ENCODE measurements around the gene PTPRH. TPM values are rescaled to one million over a fixed set of nuclear protein-coding genes. Genes with fewer than 3 reads are reported as not detected.
"Not testable (repeated sequence)": the region's sequence is repeated elsewhere in the genome, so short reads cannot be mapped to it uniquely, and the experiment has no call there.

Gene PTPRH
- total RNA-seq, 2 donors from 2014 or later: not detected

DNA sequence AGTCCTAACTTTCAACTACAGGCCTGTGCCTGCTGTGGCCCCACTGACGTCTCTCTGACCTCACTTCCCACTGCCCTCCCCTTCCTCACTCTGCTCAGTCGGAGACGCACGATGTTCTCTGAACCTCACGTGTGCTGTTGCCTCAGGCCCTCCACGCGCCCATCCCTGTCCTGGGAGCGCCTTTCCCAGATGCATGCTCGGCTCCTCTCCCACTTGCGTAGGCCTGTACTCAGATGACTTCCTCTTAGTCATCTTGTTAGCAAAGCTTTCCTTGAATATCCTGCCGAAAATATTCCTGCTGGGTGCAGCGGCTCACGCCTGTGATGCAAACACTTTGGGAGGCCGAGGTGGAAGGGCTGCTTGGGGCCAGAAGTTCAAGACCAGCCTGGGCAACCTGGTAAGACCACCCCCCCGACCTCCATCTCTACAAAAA is 19.9 kb downstream of the PTPRH start:
- no peak for ATAC-seq (replicated peaks)
- no peak overlapping the region for H3K4me3 Mint-ChIP-seq
- H3K27ac Mint-ChIP-seq: no peak overlapping the region
- H3K27me3 Mint-ChIP-seq: peaks cover 11% of the 10 kb centered on the region
- no peaks in the 10 kb centered on the region for H3K9me3 Mint-ChIP-seq
- peaks cover 4% of the 10 kb centered on the region for H3K4me1 Mint-ChIP-seq
- H3K36me3 Mint-ChIP-seq (ENCODE audit: low read depth): no peaks in the 10 kb centered on the region

DNA sequence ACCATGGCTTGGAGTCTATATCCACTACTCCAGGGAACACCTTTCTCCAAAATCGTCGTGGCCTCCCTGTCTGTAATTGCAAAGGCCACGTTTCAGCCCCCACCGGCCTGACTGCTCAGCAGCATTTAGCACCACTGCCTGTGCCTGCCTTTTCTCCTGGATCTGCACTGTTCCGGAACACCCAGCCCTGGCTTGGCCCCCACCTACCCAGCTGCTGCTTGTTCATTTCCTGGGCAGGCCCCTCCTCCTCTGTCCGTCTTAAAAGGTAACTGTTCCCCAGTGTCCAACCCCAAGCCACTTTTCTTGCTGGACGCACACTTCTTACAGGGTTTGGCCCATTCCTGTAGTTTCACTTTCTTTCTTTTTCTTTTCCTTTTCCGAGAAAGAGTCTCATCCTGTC is 20.7 kb downstream of the PTPRH start:
- H3K4me1 Mint-ChIP-seq: peaks cover 4% of the 10 kb centered on the region

DNA sequence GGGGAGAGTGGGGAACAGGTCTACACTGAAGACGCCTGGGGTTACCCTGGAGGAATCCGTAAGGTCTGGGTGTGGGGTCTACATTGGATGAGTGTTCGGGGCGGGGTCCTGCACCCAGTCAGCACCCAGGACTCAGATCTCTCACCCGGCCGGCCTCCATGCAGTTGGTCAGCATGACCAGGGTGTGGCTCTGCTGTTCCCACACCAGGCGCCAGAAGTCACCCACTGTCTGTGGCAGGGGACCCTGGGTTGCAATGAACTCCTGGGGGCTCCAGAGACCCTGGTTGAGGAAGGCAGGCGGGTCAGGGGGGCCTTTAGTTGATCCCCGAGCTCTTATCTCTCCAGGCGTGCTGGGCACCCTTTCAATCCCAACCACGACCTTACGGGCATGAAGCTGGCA is 23.2 kb downstream of the PTPRH start:
- ATAC-seq (replicated peaks): no peak
- Mint-ChIP-seq H3K9me3 (no peaks in the 10 kb centered on the region), H3K4me1 (peaks cover 4% of the 10 kb centered on the region), H3K27me3 (peaks cover 13% of the 10 kb centered on the region), H3K4me3 (no peak overlapping the region), H3K36me3 (ENCODE audit: low read depth) (no peaks in the 10 kb centered on the region), H3K27ac (no peak overlapping the region)

More for the DNA sequence above, 20.7 kb downstream of the PTPRH start:
- no peak overlapping the region for H3K27ac Mint-ChIP-seq
- no peaks in the 10 kb centered on the region for H3K9me3 Mint-ChIP-seq
- H3K27me3 Mint-ChIP-seq: peaks cover 14% of the 10 kb centered on the region
- ATAC-seq (replicated peaks): no peak
- no peak overlapping the region for H3K4me3 Mint-ChIP-seq
- H3K36me3 Mint-ChIP-seq (ENCODE audit: low read depth): no peaks in the 10 kb centered on the region

DNA sequence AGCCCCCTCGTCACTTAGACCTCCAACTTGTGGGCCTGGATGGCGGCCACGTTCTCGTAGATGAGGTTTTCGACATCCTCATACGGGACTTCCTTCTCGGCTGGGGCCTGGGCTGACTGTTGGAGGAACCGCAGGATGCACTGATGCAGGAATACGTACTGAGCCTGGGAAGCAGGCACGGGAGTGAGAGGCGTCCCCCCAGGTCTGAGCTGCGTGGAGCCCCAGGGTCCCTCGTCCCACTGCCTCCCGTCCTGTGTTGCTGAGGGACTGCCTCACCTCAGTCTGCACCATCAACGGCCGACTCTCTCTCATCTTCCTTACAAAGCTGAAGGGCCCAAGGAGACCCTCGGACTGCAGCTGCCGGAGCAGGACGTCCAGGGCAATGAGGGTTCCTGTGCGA is 27.6 kb downstream of the PTPRH start:
- Mint-ChIP-seq H3K9me3 (no peaks in the 10 kb centered on the region), H3K4me3 (no peak overlapping the region), H3K27me3 (peaks cover 26% of the 10 kb centered on the region), H3K27ac (no peak overlapping the region), H3K4me1 (peaks cover 5% of the 10 kb centered on the region), H3K36me3 (ENCODE audit: low read depth) (no peaks in the 10 kb centered on the region)
- ATAC-seq (replicated peaks): no peak

DNA sequence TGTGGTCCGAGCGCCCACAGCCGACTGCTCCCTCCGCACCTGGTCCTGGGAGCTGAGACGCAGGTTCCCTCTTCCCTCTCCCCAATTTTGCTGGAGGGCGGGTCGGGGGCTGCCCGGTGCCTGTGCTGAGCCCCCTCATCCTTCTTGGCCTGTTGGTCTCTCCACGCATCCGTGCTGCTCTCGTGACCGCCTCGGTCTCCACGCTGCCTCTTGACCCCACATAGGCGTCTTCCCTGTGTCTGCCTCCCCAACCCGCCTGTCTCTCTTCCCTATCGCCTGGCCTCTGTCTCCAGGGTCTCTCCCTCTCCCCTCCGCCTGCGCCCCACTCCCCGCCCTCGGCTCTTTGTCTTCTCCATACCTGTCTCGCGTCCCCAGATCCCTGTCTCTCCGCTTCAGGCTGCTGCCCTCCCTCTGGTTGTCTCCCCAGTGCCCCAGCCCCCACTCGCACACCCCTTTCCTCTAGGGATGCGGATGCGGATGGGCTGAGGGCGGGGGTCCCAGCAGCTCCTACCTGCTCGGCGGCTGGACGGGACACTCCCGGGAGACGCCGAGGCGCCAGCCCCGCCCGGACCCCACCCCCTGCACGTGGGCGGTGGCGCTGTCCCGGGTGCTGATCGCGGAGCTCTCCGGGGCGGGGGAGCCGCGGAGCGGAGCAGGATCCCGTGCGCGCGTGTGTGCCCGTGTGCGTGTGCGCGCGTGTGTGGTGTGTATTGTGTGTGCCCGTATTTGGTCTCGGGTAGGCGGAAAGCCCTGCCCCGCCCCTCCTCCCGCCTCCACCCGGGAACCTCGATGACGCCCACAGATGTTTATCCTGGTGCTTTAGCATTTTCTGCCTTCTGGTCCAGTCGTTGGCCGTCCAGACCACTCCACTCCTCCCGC is 29.5 kb downstream of the PTPRH start, which contains the start of gene SYT5:
TSS of gene SYT5 (minus strand) at position 684 of the 879 bp plus-strand sequence. CDS start 1,248 bp downstream, outside the sequence.
- Mint-ChIP-seq H3K27ac (no peak within 1 kb of the TSS), H3K27me3 (peaks cover 19% of the 10 kb centered on the region), H3K4me1 (peaks cover 5% of the 10 kb centered on the region), H3K36me3 (ENCODE audit: low read depth) (no peaks in the 10 kb centered on the region), H3K4me3 (peak within 1 kb of the TSS; percentile 64), H3K9me3 (no peaks in the 10 kb centered on the region)
- peak; percentile 67 for ATAC-seq (replicated peaks)

DNA sequence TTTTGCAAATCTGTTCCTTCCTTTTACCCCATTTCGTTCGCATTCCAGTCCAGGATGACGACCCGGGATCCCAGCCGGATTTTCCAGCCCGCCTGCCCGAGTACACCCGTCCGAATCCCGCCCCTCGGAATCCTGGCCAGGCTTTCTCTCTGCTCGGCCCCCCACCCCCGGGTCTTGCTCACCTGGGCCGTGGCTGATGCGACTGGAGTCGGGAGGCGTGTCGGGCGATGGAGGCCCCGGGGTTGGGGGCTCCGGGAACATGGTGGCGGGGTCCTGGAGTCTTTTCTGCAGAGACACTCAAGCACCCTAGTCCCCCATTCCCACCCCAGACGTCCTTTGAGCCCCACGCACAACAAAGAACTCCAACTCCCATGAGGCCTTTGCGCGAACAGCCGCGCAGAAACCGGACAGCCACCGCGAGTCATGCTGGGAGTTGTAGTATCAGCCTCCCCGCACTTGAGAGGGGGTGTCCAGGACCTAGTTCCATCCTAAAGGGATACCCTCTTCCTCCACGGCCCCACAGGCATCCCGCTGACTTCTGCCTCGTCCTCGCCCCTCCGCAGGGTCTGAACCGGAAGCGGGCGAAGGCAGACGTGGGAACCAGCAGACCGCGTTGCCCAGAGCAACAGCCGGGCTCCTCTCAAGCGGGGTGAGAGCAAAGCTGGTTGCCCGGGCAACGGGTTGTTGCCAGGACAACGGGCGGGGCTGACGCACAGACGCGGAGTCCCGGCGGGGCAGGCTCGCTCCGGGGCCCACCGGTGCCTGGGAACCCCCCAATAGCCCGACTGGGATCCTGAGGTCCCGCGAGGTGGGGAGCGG is 30.3 kb downstream of the PTPRH start:
- H3K4me3 Mint-ChIP-seq: peak overlapping the region; percentile 64
- H3K27ac Mint-ChIP-seq: no peak overlapping the region
- no peaks in the 10 kb centered on the region for H3K9me3 Mint-ChIP-seq
- H3K27me3 Mint-ChIP-seq: peaks cover 19% of the 10 kb centered on the region
- peaks cover 5% of the 10 kb centered on the region for H3K4me1 Mint-ChIP-seq
- H3K36me3 Mint-ChIP-seq (ENCODE audit: low read depth): no peaks in the 10 kb centered on the region
- ATAC-seq (replicated peaks): peak; percentile 91

DNA sequence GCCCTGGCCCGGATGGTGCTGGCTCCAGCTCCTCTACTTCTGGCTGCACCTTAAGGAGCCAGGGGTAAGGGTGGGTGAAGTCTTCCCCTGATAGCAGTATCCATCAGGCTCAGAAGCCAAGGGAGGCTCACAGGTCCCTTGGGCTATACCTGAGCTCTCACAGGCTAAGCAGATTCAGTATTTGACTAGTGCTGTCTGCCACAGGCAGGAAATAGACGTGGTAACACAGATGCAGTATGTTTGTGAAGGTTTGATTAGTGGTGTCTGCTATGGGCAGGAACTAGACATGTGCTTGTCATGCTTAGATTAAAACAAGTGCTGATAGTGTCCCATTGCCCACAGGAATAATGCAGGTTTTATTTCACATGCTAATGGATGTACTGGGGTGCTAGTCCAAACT is 33.2 kb downstream of the PTPRH start:
- Mint-ChIP-seq H3K4me1 (peaks cover 5% of the 10 kb centered on the region), H3K4me3 (no peak overlapping the region), H3K27ac (no peak overlapping the region), H3K27me3 (peaks cover 32% of the 10 kb centered on the region), H3K36me3 (ENCODE audit: low read depth) (no peaks in the 10 kb centered on the region), H3K9me3 (no peaks in the 10 kb centered on the region)
- ATAC-seq (replicated peaks): no peak

DNA sequence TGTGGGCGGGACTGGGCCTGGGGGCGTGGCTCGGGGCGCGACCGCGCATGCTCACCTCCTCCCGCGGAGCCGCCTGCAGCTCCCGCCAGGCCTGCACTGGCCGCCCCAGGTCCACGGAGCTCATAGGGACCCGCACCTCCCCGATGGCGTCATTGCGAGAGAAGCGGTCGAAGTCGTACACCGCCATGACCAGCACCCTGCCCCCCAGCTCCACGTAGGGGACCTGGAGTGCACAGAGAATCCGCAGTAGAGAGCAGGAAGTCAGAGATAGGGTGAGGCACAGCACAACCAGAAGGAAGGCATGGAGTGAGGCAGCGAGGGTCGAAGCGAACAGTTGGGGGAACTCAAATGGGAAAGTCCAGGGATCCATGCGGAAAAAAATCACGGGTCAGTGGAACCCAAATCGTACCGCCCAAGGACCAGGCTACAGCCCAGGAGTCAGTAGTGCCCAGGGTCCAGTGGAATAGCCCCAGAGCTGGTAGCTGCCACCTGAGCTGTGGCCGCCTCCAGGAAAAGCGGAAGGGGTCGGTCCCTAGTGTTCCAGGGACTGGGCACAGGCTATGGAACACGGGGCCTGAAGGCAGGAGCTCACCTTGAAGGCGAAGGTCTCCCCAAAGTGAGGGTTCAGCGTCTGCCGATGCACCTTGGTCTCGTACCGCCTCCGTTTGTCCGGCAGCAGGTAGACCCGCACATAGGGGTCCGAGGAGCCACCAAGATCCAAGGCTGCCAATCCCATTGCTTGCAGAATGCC is 34.0 kb downstream of the PTPRH start:
- H3K27me3 Mint-ChIP-seq: peaks cover 32% of the 10 kb centered on the region
- H3K36me3 Mint-ChIP-seq (ENCODE audit: low read depth): no peaks in the 10 kb centered on the region
- ATAC-seq (replicated peaks): no peak
- no peak overlapping the region for H3K4me3 Mint-ChIP-seq
- H3K4me1 Mint-ChIP-seq: peaks cover 5% of the 10 kb centered on the region
- H3K27ac Mint-ChIP-seq: no peak overlapping the region
- H3K9me3 Mint-ChIP-seq: no peaks in the 10 kb centered on the region

DNA sequence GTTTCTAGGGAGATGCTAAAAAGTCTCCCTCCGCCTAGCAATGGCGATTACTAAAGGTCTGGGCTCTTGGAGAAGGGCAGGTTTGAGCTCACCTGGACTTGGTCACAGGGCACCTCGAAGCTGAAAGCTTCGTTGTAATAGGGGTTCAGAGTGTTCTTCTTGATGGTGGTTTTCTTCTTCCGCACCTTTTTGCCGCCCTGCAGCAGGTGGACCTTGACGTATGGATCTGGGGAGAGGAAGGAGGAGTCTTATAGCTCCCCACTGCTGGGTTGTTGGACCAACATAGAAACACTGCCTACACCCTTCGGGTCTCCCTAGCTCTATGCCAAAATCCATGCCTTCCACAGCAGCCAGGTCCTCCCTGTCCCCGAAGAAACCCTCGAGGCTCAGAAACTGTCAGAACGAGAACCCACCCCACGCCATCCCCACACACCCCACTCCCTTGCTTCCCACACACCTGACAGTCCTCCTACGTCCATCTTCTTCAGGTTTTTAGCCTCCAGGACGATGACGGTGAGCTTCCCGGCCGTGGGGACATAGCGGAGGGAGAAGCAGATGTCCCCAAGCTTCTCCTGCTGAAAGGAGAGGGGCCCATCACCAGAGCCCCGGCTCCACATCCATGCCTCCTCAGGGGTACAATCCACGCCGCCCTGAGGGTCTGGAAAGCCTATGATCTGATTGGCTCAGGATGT is 34.7 kb downstream of the PTPRH start:
- H3K4me1 Mint-ChIP-seq: peaks cover 1% of the 10 kb centered on the region
- H3K4me3 Mint-ChIP-seq: peak overlapping the region; percentile 52
- no peak overlapping the region for H3K27ac Mint-ChIP-seq
- no peaks in the 10 kb centered on the region for H3K36me3 Mint-ChIP-seq (ENCODE audit: low read depth)
- no peaks in the 10 kb centered on the region for H3K9me3 Mint-ChIP-seq
- no peak for ATAC-seq (replicated peaks)
- H3K27me3 Mint-ChIP-seq: peaks cover 36% of the 10 kb centered on the region

DNA sequence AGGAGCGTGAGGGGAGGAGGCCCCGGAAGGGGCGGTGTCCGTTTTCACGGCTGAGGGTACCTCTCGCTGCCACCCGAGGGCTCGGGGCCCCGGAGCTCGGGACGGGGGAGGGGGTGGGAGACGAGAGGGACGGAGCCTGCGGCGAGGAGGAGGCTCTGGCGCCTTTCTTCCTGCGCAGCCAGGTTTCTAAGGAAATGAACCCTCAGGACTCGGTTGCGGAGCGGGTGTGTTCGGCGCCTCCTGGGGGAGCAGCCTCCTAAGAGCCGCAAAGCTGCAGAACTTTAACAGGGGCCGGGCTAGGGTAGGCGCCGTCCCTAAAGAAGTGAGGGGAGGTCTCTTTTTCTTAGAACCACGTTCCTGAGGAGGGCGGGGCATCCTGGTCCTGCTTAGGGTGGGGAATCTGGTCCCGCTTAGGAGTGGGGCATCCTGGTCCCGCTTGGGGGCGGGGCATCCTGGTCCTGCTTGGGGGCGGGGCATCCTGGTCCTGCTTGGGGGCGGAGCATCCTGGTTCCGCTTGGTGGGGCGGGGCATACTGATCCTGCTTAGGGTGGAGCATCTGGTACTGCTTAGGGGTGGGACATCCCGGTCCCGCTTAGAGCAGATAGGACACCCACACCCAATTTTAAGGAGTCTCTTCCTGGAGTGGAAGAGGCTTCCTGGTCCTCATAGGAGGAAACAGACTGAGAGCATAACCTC is 35.4 kb downstream of the PTPRH start:
- peak; percentile 71 for ATAC-seq (replicated peaks)

DNA sequence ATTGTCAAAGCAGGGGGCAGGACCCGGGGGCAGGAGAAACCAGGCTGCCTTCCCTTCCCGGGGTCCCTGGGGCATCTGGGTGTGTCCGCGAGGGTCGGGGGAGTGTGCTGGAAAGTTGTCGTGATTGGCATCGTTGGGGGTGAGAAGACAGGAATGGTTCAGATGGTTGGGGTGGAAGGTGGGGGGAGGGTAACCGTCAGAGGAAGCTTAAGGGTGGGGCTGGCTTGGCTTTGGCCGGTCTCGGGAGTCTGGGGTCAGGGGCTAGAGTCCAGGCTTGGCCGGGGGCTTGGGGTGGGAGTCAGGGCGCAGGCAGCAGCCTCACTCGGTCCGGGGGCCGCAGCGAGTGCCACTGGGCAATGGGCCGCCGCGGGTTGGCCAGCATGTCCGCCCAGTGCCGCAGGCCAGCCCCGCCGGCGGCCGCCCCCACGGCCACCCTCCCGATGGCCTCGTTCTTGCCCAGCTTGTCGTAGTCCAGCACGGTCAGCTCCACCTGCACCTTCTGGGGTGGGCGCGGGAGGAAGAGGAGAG is 36.1 kb downstream of the PTPRH start:
- Mint-ChIP-seq H3K27ac (no peak overlapping the region), H3K4me1 (no peaks in the 10 kb centered on the region), H3K9me3 (no peaks in the 10 kb centered on the region), H3K4me3 (peak overlapping the region; percentile 52), H3K27me3 (peaks cover 41% of the 10 kb centered on the region), H3K36me3 (ENCODE audit: low read depth) (no peaks in the 10 kb centered on the region)
- ATAC-seq (replicated peaks): no peak

More for the DNA sequence above, 35.4 kb downstream of the PTPRH start:
- Mint-ChIP-seq H3K27ac (no peak overlapping the region), H3K36me3 (ENCODE audit: low read depth) (no peaks in the 10 kb centered on the region), H3K4me1 (no peaks in the 10 kb centered on the region), H3K9me3 (no peaks in the 10 kb centered on the region), H3K27me3 (peaks cover 41% of the 10 kb centered on the region), H3K4me3 (peak overlapping the region; percentile 52)

DNA sequence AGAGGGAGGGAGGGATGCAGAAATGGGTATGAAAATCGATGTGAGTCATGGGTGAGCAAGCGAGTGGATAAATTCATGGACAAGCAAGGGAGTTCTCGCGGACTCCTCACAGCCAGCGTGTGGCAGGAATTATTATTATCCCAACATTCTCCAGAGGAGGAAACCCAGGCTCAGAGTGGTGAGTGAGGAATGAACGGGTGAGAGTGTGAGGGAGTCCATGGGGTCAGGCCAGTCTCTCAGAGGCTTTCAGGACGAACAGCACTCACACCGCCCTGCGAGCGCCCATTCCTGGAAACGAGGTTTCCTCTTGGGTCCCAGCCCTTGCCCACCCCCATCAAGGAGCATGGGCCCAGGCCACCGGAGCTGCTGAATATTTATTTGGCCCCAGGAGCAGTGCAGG is 36.6 kb downstream of the PTPRH start:
- H3K4me1 Mint-ChIP-seq: no peaks in the 10 kb centered on the region
- peaks cover 39% of the 10 kb centered on the region for H3K27me3 Mint-ChIP-seq
- H3K36me3 Mint-ChIP-seq (ENCODE audit: low read depth): no peaks in the 10 kb centered on the region

DNA sequence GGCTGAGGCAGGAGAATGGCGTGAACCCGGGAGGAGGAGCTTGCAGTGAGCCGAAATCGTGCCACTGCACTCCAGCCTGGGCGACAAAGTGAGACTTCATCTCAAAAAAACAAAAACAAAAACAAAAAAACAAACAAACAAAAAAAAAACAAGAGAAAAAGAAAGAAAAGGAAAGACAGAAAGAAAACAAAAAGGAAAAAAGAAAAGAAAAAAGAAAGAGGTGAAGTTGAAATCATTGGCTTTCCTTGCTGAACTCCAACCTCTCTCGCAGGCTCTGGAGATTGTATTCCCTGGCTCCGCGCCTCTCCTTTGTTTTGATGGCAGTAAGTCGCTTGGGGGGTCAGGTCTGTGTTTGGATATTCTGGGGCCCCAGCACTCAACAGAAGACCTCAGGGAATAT is 37.0 kb downstream of the PTPRH start:
- H3K9me3 Mint-ChIP-seq; H3K36me3 Mint-ChIP-seq (ENCODE audit: low read depth); H3K27ac Mint-ChIP-seq; H3K4me1 Mint-ChIP-seq; ATAC-seq (replicated peaks): not testable (repeated sequence)
- Mint-ChIP-seq H3K4me3 (peak overlapping the region; percentile 52), H3K27me3 (peaks cover 41% of the 10 kb centered on the region)

More for the DNA sequence above, 36.6 kb downstream of the PTPRH start:
- H3K9me3 Mint-ChIP-seq: no peaks in the 10 kb centered on the region
- no peak for ATAC-seq (replicated peaks)
- peak overlapping the region; percentile 52 for H3K4me3 Mint-ChIP-seq
- no peak overlapping the region for H3K27ac Mint-ChIP-seq
